ENCODE data around the gene OXER1. TPM values are rescaled to one million over a fixed set of nuclear protein-coding genes. Genes with fewer than 3 reads are reported as not detected.

OXER1 gene
- polyA plus RNA-seq (not detected in 3 replicates), polyA minus RNA-seq (not detected in 3 replicates)
- not detected for polyA plus RNA-seq (2011; ENCODE audit: low read depth)
- polyA plus RNA-seq (2011; cell fraction: cytosol; rRNA removed) = not detected in 2 replicates
- not detected in 2 replicates for polyA plus RNA-seq (2011; cell fraction: nucleus; rRNA removed)
- 0.08 TPM in 1 of 2 replicates, not detected in the other for polyA plus RNA-seq (2012; ENCODE audit: low replicate concordance)
- polyA minus RNA-seq (2011; cell fraction: cytosol; rRNA and poly(A)+ RNA removed) = not detected
- polyA minus RNA-seq (2011; cell fraction: nucleus; rRNA and poly(A)+ RNA removed) = not detected in 2 replicates

GRCh38 chr2:42764096-42764495, at the start of gene OXER1:
TSS of gene OXER1 (minus strand) at chr2:42764135. CDS start at chr2:42764062, 73 bp downstream.
- TF ChIP-seq CTCF (optimal IDR thresholded peaks at IDR 0.05 in 1 of 3, IDR thresholded peaks at IDR 0.05 in 1 of 3, conservative IDR thresholded peaks at IDR 0.05 in 1 of 3; ENCODE audit: extremely low read depth in 1 of 3, insufficient read depth in 2 of 3, low read length in 3 of 3) = no peak
- TF ChIP-seq EZH2 (IDR thresholded peaks at IDR 0.05; ENCODE audit: low read length) = no peak
- H3K9ac ChIP-seq (ENCODE audit: control insufficient read depth, extremely low read depth, insufficient read depth, low read length) = no peak within 1 kb of the TSS
- dilution Hi-C loops (cut with MboI; ENCODE audit: extremely low pct_ligation_motif_present, low sequenced_read_pairs) = no loop called here
- H3K36me3 ChIP-seq (ENCODE audit: control insufficient read depth in 2 of 2, extremely low read depth in 1 of 2, insufficient read depth in 2 of 2, low read length in 2 of 2) = no peaks in the 10 kb centered on the region
- H2AFZ ChIP-seq (ENCODE audit: control insufficient read depth, low read length) = no peak within 1 kb of the TSS
- H3K27me3 ChIP-seq (ENCODE audit: control insufficient read depth, extremely low read depth, insufficient read depth, low read length) = no peaks in the 10 kb centered on the region
- no peak within 1 kb of the TSS for H3K27ac ChIP-seq (ENCODE audit: control insufficient read depth, insufficient read depth, low read length)
- DNase-seq (ENCODE audit: low read depth, low spot score) (no peak), FAIRE-seq (no peak)
- H4K20me1 ChIP-seq (ENCODE audit: control insufficient read depth, extremely low read depth, insufficient read depth, low read length) = peaks cover 2% of the 10 kb centered on the region
- H3K4me1 ChIP-seq (ENCODE audit: control insufficient read depth, extremely low read depth, insufficient read depth, low read length) = no peaks in the 10 kb centered on the region
- no peaks in the 10 kb centered on the region for H3K79me2 ChIP-seq (ENCODE audit: control insufficient read depth, insufficient read depth, low read length)
- no peaks in the 10 kb centered on the region for H3K9me1 ChIP-seq (ENCODE audit: control insufficient read depth, extremely low read depth, insufficient read depth, low read length)
- H3K9me3 ChIP-seq (ENCODE audit: control insufficient read depth, low read depth, low read length) = no peaks in the 10 kb centered on the region
- H3K4me3 ChIP-seq (ENCODE audit: control insufficient read depth in 2 of 3, extremely low read depth in 1 of 3, insufficient read depth in 2 of 3, low read depth in 1 of 3, low read length in 3 of 3) = no peak within 1 kb of the TSS
- H3K4me2 ChIP-seq (ENCODE audit: control insufficient read depth, extremely low read depth, insufficient read depth, low read depth, low read length) = no peak within 1 kb of the TSS

GRCh38 chr2:42812899-42813479, 49.1 kb upstream of the OXER1 start:
- no peak for DNase-seq (ENCODE audit: low read depth, low spot score)
- dilution Hi-C loops (cut with MboI; ENCODE audit: extremely low pct_ligation_motif_present, low sequenced_read_pairs) = no loop called here
- no peaks in the 10 kb centered on the region for H3K27me3 ChIP-seq (ENCODE audit: control insufficient read depth, extremely low read depth, insufficient read depth, low read length)
- no peak overlapping the region for H3K4me3 ChIP-seq (ENCODE audit: control insufficient read depth in 2 of 3, extremely low read depth in 1 of 3, insufficient read depth in 2 of 3, low read depth in 1 of 3, low read length in 3 of 3)
- H3K36me3 ChIP-seq (ENCODE audit: control insufficient read depth in 2 of 2, extremely low read depth in 1 of 2, insufficient read depth in 2 of 2, low read length in 2 of 2) = no peaks in the 10 kb centered on the region
- no peak overlapping the region for H3K27ac ChIP-seq (ENCODE audit: control insufficient read depth, insufficient read depth, low read length)
- H3K4me1 ChIP-seq (ENCODE audit: control insufficient read depth, extremely low read depth, insufficient read depth, low read length) = peaks cover 15% of the 10 kb centered on the region
- no peak overlapping the region for H3K9ac ChIP-seq (ENCODE audit: control insufficient read depth, extremely low read depth, insufficient read depth, low read length)
- no peaks in the 10 kb centered on the region for H3K79me2 ChIP-seq (ENCODE audit: control insufficient read depth, insufficient read depth, low read length)
- H3K4me2 ChIP-seq (ENCODE audit: control insufficient read depth, extremely low read depth, insufficient read depth, low read depth, low read length) = no peak overlapping the region
- no peaks in the 10 kb centered on the region for H3K9me3 ChIP-seq (ENCODE audit: control insufficient read depth, low read depth, low read length)
- no peaks in the 10 kb centered on the region for H3K9me1 ChIP-seq (ENCODE audit: control insufficient read depth, extremely low read depth, insufficient read depth, low read length)
- peak; percentile 67 for FAIRE-seq
- H4K20me1 ChIP-seq (ENCODE audit: control insufficient read depth, extremely low read depth, insufficient read depth, low read length) = no peaks in the 10 kb centered on the region
- peak overlapping the region; percentile 37 for H2AFZ ChIP-seq (ENCODE audit: control insufficient read depth, low read length)
- TF ChIP-seq EZH2 (IDR thresholded peaks at IDR 0.05; ENCODE audit: low read length) (no peak), CTCF (optimal IDR thresholded peaks at IDR 0.05 in 1 of 3, IDR thresholded peaks at IDR 0.05 in 1 of 3, conservative IDR thresholded peaks at IDR 0.05 in 1 of 3; ENCODE audit: extremely low read depth in 1 of 3, insufficient read depth in 2 of 3, low read length in 3 of 3) (peak in 2 of 3 experiments; percentile 65 to 75)
